ENCODE data around the gene RTN1.
"Not testable (repeated sequence)": the region's sequence is repeated elsewhere in the genome, so short reads cannot be mapped to it uniquely, and the experiment has no call there.

Gene RTN1

DNA sequence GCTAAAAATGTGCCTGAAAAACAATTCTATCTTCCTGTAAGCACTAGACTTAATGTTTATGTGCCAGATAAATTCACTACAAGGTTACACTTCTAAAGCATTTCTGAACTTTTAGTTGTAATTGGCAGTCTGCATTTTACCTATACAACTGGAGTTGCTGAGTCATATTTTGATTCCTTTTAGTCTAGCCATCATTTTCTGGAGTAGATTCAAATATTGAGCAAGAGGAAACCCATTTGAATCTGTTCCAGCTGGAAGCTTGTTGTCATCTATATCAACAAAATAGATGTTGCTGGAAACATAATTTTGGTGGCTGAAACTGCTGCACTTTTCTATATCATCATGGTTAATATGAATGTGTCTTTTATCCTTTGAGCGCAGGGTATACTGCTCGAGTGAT, 171.8 kb downstream of the RTN1 start:
- DNase-seq: no peak

DNA sequence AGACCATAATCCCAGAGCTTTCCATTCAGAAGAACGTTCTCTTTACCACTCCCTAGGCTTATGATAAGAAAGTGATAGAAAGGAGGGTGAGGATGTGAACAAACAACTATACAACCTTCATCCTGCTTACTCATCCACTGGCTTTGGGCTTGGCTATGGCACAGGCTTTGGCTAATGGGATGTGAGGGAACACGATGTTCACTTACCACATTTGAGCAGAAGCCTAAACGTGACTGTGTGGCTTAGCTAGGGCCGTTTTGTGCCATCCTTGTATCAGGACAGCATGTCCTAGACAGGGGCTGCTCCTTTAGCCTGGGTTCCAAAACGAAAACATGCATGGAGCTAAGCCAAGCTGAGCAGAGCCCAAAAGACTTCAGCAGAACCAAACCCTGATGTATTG, 175.4 kb downstream of the RTN1 start:
- no peak for DNase-seq

DNA sequence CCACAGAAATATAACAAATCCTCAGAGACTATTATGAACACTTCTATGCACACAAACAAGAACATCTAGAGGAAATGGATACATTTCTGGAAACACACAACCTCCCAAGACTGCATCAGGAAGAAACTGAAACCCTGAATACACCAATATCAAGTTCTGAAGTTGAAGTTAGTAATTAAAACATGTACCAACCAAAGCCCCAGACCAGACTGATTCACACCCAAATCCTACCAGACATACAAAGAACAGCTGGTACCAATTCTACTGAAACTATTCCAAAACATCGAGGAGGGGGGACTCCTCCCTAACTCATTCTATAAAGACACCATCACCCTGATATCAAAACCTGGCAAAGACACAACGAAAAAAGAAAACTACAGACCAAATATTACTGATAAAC, 179.3 kb downstream of the RTN1 start:
- DNase-seq: no peak

DNA sequence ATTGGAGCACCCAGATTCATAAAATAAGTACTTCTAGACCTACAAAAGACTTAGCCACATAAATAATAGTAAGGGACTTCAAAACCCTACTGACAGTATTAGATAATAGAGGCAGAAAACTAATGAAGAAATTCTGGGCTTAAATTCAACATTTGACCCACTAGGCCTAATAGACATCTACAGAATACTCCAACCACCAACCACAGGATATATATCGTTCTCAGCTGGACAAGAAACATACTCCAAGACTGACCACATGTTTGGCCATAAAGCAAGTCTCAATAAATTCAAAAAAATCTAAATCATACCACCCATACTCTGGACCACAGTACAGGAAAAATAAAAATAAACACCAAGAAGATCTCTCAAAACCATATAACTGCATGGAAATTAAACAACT, 180.2 kb downstream of the RTN1 start:
- no peak for DNase-seq

DNA sequence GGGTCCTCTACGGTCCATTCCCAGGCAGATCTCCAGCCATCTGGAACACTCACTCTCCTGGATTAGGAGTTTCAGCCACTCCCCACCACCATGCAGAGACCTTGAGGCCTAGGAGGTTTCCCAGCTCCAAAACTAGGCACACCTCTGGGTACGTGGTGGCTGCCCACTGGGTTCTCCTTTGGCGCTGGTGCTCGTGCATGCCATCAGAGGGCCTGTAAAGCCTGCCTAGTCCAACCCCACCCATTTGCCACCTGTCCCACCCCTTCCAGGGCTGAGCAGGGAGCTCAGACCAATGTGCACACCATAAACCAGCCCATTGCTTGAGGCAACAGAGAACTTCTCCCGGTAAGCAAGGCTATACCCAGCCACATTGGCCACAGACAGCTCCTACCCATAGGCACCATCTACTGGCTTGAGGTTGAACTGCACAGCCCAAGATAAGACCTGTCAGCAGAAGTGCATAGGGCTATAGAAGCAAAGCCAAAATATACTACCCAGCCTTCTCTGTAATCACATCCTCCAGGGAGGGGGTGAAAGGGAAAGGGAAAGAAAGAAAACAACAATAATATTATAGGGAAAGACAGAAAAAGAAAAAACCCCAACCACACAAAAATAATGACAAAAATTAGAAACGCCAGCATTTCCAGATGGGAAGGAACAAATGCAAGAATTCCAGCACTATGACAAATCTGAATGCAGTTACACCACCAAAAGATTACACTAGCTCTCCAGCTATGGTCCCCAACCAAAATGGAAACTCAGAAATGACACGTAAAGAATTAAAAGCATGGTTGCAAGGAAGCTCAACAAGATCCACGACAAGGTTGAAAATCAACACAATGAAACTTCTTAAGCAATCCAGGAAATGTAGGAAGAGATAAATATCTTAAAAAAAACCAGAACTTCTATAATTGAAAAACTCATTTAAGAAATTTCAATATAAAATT, 182.1 kb downstream of the RTN1 start:
- peak; percentile 30 for DNase-seq

DNA sequence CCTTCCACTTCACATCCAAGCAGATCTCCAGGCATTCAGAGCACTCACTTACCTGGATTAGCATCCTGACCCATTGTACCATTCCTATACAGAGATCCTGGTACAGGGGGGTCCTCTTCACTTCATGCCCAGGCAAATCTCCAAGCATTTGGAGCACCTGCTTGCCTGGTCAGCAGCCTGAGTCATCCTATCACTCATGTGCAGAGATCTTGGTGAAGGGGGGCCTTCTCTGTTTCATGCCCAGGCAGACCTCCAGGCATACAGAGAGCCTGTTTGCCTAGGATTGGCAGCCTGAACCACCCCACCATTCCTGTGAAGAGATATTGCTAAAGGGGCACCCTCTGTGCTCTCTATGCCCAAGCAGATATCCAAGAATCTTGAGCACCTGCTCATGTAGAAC, 182.9 kb downstream of the RTN1 start:
- no peak for DNase-seq

DNA sequence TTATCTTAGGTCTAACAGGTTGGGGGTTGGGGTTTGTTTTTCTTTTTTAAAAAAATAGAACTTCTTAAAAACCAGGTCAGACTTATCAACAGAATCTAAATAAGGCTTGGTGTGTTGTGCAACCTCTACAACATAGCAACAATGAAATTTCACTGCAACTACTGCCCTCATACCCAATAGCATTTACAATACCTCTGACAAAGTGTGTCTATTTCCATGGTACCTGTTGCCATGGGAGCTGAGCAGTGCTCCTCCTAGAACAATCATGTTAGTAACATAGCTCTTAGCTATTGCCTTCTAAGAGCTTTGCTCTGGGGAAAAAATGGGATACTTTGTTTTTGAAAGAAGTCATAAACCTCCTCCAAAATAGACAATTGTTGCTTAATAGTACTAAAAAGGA, 190.7 kb downstream of the RTN1 start:
- peak; percentile 23 for DNase-seq

DNA sequence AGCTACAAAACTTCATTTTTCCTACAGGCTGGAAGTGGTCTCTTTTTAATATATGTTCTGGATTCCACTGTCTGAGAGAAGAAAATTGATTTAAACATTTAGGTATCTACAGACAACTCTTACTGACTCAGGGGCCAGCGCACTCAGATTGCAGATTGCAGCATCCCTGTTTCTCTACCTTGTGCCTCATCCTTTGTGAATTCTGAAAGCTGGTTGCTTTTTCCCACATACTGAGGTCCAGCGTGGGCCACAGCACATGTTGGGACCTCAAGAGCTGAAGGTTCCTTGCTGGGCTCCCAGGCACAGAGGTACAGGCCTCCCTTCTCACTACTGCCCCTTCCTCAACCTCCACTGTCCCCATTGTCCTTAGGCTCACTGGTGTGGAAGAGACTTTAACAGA, 192.2 kb downstream of the RTN1 start:
- DNase-seq: no peak

DNA sequence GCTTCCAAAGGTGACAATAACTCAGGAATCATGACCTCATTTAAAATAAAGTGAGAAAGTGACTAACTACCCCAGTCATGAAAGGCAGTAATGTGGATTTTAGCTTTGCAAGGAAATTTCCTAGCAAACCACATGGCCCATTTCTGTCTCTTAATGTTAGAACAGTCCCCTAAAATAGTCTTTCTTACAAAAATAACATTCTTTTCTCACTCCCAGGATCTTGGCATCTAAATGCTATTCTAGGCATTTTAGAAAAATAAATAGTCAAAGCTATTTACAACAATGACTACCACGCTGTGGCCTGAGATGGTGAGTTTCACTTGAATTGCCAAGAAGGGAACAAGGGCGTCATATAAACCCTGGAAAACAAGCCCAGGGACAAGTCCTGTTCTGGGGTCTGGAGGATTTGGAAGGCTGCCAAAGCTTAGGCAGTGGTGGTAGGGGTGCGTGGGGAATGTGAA, 192.8 kb downstream of the RTN1 start:
- no peak for DNase-seq

DNA sequence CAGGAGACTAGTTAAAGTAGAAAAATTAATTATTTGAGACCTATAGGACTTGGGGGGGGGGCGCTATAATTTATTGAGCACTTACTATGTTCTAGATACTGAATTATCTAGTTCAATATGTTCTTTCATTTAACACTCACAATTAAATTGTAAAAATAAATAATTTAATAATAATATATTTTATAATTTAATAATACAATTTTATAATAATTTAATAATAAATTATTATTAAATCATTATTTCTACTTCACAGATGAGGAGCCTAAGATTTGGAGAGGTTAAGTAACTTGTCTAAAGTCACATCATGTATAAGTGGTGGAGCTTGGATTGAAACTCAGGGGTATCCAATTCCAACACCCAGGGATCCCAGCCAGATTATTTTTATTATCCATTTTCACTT, 195.2 kb downstream of the RTN1 start:
- DNase-seq: no peak

DNA sequence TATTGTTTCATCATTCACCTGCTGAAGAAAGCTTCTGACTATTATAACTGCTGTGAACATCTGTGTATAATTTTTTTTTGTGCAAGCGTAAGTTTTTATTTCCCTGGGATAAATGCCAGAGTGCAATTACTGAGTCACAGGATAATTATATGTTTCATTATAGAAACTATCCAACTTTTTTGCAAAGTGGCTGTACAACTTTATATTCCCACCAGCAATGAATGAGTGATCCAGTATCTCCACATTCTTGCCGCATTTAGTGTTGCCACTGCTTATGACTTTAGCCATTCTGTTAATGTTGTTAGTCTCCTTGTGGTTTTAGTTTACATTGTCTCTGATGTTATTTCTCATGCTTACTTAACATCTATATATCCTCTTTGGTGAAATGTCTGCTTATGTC, 205.8 kb downstream of the RTN1 start:
- DNase-seq: no peak

DNA sequence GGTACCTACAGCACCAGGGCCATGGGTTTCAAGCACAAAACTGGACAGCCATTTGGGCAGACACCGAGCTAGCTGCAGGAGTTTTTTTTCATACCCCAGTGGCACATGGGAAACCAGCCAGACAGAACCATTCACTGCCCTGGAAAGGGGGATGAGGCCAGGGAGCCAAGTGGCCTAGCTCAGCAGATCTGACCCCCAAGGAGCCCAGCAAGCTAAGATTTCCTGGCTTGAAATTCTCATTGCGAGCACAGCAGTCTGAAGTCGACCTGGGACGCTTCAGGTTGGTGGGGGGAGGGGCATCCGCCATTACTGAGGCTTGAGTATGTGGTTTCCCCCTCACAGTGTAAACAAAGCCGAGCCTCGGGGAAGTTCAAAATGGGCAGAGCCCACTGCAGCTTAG, 212.8 kb downstream of the RTN1 start:
- no peak for DNase-seq

DNA sequence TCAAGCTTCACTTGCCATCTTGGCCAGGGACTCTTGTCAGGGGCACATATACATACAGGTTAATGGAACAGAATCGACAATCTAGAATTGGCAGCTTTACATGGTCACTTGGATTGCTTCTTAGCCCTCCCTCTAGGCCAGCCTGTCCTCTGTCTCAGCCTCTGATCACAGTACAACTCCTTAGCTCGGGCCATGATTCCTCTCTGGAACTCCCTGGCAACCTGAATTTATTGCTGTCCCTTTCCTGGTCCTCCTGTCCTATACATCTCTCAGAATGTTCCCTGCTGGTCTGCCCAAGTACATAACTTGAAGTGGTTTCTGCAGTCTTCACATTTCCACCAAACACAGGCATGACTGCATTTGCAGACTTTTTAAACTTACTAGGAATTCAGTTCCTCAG, 214.1 kb downstream of the RTN1 start:
- no peak for DNase-seq

DNA sequence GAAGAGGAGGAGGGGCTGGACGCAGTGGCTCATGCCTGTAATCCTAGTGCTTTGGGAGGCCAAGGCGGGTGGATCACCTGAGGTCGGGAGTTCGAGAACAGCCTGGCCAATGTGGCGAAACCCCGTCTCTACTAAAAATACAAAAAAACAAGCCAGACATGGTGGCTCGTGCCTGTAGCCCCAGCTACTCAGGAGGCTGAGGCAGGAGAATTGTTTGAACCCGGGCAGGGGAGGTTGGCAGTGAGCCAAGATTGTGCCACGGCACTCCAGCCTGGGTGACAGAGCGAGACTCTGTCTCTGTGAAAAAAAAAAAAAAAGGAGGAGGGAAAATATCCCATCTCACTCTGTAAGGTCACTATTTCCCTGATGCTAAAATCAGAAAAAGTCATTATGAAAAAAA, 216.4 kb downstream of the RTN1 start:
- not testable (repeated sequence) for DNase-seq

DNA sequence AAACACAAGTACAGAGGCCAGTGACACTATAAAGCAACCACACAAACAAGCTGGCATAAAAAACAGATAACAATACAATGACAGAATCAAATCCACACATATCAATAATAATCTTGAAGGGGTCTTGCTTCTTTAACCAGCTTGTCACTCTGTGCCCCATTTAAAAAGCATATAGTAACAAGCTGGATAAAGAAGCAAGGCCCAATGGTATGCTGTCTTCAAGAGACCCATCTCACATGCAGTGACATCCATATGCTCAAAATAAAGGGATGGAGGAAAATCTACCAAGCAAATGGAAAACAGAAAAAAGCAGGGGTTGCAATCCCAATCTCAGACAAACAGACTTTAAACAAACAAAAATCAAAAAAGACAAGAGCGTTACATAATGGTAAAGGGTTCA, 223.7 kb downstream of the RTN1 start:
- not testable (repeated sequence) for DNase-seq

DNA sequence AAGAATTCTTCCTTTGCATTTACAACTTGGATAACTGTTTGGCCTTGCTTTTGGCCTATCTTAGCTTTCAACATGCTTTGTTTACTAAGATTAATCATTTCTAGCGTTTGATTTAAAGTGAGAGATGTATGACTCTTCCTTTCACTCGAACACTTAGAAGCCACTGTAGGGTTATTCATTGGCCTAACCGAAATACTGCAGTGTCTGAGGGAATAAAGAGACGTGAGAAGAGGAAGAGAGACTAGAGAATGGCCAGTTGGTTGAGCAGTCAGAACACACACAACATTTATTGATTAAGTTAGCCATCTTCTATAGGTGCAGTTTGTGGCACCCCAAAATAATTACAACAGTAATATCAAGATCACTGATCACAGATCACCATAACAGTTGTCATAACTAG, 231.7 kb downstream of the RTN1 start:
- no peak for DNase-seq

DNA sequence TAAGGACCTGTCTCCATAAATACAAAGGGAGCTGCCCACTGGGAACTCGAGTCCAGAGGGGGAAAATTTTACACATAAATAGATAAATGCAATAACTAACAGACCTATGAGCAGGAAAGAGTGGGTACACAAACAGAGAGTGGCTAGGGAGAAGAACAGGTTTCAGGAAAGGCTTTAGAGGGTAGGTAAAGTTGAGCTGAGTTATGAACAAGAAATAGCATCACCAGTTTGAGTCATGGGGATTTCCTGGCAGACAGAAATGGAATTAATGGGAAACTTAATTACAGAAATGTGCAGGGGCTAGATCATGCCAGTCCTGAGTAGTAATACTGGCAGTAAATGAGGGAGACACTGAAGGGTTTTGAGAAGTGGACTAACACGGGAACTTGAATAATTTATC, 236.0 kb downstream of the RTN1 start:
- DNase-seq: no peak

DNA sequence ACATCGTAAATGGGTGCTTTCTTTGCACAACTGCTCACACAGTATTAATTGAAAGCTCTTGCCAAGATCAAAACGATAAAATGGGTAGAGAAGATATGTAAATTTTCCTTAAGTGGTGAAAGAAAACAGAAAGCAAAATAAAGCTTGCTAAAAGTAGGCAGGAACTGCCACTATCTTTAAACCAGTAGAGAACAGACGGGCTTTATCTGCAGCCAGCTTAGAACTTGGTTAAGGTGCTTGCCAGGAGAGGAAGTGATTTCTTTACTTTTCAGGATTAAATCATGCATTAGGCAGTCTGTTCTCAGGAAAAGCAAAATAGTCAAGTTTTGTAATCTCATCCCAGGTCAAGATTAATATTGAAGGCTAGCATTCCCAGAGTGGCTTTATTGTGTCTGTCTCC, 237.1 kb downstream of the RTN1 start:
- no peak for DNase-seq

DNA sequence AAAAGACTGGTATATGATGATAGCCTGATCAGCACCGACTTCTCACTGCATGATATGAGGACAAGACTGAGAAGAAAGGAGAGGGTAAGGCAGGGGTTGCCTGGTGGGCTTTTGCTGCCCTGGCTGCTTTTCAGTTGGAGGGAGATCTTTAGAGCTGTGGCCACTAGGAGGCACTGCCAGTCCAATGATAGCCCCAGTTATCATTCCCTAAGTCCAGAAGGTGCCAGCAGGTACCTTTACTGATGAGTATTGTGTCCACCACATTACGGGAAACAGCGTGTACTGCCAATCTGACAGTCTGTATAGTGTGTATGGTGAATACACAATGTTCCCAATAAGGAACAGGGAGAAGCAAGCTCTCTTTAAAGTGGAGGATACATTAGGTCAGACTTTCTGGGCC, 238.2 kb downstream of the RTN1 start:
- peak; percentile 29 for DNase-seq

DNA sequence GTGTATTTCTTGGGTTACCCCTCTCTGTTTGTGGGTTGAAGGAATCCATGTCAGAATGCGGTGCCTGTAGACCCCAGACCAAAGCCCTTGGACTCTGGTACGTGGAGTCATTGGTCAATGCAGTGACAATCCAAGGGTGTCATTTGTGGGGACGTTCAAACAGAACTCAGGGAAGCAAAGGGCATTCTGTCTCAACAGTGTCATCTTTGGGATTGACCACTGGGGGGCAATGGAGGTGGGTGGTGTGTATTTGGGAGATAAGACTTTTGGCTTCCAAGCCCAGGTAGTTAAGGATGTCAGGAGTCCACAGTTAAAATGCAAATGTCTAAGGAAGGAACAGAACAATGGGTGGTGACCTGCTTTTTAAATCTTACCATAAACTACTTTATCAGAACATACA, 239.3 kb downstream of the RTN1 start:
- DNase-seq: no peak

DNA sequence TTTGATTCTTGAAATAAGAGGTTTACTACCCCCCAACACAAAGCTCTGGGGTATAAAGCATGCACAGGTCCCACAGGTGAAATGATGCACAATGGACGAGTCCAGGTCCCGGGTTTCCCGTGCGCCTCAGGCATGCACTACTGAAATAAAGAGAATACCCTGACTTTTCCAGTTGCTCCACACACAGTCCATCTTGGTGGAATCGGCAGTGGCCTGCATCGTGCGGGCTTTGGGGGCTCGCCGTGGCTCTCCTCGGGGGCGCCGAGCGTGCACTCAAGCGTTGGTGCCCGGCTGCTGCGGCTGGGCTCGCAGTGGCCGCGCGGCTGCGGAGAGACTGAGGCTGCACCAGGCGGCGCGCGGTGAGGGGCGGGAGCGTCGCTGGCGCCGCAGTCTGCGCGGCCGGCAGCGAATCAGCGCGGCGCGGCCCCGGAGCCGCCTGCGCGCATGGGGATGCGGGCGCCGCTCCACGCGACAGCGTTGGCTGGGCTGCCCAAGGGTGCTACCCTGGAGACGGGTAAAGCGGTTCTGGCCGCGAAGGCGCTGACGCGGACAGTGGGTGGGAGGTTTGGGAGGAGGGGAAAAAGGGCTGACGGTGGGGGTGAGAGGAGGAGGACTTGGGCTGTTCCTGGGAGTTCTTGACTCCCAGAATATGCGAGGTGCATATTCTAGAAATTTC, 240.2 kb downstream of the RTN1 start:
- DNase-seq: no peak

DNA sequence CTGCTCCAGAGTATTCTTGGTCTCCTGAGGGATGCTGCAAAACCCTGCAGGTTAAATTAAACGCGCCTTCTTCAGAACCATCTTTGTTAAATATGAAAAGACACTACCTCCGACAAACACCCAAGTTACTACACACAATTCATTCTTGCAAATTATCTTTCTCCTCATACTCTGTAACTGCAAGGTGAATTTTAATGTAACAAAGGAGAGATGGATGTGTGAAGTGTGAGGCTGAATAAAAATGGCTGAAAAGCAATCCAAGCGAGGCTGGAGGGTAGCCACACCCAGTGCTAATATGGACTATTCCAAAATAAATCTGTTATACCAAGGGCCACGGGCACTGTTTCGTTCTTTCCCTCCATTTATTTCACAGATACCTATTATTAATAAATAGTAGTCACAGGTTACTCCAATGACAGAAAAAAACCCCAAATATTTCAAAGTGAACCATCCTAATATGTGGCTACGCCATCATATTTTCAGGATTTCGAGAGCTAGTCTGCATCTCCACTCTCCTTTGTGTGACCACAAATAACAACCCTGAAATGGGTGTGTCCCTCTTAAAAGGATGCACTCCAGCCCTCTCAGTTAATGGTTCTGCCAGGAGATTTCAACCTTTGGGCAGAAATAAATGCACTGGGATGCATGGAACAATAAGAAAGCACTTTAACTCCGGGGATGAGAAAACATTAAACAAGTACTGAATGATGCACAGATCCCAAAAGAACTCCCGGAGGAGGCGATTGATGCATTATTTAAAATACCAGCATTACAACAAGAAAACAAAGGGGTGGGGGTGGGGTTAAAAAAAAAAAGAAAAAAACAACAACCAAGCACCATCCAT, 240.9 kb downstream of the RTN1 start:
- no peak for DNase-seq

DNA sequence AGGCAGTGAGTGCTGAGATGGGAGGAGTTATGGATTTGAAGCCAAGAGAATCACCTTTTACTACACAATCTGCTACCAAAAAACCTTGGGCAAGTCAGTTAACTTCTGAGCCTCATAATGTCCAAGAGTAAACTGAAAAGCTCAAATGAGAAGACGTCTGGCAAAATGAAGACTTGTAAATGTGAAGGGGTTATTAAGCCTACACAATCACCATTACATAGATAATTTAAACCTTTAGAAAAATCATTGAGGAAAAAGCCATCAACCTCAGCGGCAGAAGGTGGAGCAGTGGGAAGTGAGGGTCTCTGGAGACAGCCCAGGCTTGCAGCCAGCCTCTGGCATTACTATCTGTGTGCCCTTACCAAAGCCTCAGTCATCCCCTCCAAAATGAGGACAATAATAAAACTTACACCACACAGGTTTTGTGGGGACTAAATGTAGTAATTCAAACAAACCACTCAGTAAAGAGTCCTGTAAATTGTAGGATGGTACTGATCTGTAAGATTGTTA, 243.5 kb downstream of the RTN1 start:
- no peak for DNase-seq

Data from NCI-H526 treated with DMSO at 0.1 percent for 48 hours (cell line).